ENCODE data around the gene MBTPS1.

MBTPS1 gene

DNA sequence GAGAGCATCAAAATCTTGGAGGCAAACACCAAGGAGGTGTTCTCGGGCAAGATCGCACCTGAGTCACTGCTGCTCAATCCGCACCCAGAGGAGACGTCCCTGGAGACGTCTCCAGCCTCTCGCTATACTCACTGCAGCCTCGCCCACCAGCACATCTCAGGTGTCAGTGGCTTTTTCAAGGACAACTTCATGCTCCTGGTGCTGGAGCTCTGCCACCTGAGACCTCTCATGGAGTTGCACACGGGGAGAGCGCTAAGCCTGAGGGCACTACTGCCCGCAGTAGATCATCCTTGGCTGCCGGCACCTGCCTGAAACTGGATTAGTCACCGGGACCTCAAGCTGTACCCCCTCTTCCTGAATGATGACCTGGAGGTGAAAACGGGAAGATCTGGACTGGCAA, 2.6 kb upstream of the MBTPS1 start:
- TF ChIP-seq GATA2 (IDR thresholded peaks at IDR 0.05; ENCODE audit: low read depth, low read length), result no peak
- no peak for TF ChIP-seq GATA3 (IDR thresholded peaks at IDR 0.05; ENCODE audit: low read depth, low read length)

DNA sequence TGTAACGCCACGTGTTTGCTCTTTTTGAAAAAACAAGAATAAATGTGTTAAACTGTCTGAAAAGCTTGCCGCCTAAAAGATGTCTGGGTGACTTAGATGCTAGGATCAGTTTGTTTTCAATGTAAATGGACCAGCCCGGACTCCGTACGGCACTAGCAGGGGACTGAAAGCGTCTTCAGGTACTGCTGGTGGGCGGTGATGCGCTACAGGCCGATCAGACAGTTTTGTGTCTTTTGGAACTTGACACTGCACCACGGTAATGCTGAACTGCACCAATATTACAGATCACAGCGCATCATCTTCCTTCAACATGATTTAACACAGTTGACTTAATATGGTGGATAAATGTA, 727 bp upstream of the MBTPS1 start:
- no peak for TF ChIP-seq GATA3 (IDR thresholded peaks at IDR 0.05; ENCODE audit: low read depth, low read length)

DNA sequence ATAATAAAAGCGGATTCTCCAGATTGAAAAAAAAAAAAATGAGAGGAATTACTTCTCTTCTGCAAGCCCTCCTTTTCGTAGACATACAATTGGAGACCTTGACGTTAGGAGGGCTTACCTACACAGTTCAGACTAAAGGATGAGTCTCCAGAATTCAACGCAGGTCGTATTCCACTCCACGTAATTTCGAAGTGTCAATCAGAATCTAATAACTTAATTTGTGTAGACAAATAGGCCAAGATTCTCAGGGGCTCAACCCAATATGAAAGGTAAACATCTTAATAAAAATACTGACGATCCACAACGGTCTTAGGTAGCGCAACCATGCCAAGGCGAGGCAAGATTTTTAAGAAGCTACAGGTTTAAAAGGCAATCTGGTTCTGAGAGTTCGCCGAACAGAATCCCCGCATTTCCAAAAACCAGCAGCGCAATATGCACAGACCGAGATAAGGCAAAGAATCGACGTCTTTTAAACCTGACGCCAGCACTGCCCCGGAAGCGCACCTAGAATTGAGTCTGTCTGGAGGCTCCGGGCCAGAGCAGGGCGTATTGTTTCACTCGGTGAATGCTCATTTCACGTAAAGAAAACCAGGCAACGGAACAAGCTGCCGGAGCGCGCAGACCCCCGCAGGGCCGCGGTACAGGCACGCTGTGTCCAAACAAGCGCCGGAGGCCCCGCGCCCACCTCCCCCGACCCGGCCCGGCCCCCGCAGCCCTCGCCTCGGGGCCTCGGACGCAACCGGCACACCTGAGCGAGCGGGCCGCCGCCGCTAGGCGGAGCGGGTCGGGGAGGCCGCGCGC, 623 bp downstream of the MBTPS1 start:
- no peak for TF ChIP-seq GATA2 (IDR thresholded peaks at IDR 0.05; ENCODE audit: low read depth, low read length)

DNA sequence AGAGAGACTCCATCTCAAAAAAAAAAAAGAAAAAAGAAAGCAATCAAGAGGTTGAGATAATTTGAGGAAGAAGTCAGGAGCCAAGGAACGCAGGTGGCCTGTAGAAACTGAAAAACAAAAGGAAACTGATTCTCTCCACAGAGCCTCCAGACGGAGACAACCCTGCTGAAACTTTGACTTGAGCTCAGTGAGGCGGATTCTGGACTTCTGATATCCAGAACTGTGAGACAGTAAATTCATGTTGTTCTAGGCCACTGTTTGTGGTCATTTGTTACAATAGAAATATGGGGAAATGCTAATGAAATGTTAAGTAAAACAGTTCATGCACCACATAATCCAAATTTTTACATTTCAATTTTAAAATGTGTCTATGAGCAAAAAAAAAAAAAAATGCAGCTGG, 5.2 kb downstream of the MBTPS1 start:
- TF ChIP-seq GATA3 (IDR thresholded peaks at IDR 0.05; ENCODE audit: low read depth, low read length), result no peak
- TF ChIP-seq GATA2 (IDR thresholded peaks at IDR 0.05; ENCODE audit: low read depth, low read length), result no peak

DNA sequence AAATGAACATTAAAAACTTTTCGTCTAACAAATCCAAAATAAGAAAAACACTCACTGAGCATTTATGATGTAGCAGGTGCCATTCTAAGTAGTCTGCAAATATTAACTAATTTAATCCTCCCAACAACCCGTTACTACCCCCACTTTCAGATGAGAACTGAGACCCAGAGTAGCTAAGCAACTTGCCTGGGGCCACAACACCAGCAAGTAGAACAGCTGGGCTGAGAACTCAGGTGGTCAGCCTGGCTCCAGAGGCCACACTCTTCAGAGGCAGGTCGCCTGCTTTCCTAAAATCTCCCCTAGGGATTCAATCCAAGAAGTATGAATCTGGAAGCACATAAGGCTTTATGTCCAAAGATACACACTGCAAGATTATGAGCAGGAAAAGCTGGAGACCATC, 6.2 kb downstream of the MBTPS1 start:
- TF ChIP-seq GATA3 (IDR thresholded peaks at IDR 0.05; ENCODE audit: low read depth, low read length) (no peak), GATA2 (IDR thresholded peaks at IDR 0.05; ENCODE audit: low read depth, low read length) (no peak)

DNA sequence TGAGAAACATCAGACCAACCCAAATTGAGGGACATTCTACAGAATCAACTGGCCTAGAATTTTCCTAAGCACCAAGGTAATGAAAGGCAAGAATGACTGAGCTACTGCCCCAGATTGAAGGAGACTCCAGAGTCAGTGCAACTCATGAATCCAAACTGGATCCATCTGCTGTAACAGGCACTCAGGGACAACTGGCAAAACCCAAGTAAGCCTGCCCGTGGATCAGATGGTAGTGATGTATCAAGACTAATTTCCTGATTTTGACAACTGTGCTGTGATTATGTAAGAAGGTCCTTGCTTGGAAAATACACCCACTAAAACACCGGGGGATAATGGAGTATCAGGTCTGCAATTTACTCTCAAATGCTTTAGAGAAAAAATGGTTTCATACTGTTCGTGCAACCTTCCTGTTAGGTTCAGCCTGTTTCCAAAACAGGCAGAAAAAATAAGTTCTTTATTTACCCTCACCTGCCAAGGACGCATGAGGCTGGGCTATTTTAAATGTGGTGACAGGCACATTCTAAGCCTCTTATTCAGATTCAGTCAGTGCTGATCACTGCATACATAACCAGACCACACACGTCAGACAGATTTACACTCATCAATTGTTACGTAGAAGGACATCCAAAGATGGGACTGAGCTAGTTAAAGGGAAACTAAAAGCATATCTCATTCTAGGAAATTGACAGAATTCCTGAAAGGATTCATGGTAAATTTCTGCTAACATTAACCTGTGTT, 7.0 kb downstream of the MBTPS1 start:
- TF ChIP-seq GATA2 (IDR thresholded peaks at IDR 0.05; ENCODE audit: low read depth, low read length), result no peak
- no peak for TF ChIP-seq GATA3 (IDR thresholded peaks at IDR 0.05; ENCODE audit: low read depth, low read length)

DNA sequence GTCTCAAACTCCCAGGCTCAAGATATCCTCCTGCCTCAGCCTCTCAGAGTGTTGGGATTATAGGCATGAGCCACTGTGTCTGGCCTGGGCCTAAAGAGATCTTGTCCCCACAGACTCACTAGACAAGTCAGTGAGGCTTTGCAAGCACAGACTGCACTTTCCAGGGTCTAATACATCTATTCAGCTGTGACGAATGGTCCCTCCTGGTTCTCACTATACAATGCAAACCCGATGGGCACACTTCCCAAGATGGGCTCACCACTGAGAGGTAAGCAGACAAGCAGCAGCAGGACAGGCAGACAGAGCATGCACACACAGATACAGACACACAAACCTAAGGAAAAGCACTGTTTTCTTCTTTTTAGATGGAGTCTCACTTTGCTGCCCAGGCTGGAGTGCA, 8.8 kb downstream of the MBTPS1 start:
- no peak for TF ChIP-seq GATA3 (IDR thresholded peaks at IDR 0.05; ENCODE audit: low read depth, low read length)
- TF ChIP-seq GATA2 (IDR thresholded peaks at IDR 0.05; ENCODE audit: low read depth, low read length), result no peak

DNA sequence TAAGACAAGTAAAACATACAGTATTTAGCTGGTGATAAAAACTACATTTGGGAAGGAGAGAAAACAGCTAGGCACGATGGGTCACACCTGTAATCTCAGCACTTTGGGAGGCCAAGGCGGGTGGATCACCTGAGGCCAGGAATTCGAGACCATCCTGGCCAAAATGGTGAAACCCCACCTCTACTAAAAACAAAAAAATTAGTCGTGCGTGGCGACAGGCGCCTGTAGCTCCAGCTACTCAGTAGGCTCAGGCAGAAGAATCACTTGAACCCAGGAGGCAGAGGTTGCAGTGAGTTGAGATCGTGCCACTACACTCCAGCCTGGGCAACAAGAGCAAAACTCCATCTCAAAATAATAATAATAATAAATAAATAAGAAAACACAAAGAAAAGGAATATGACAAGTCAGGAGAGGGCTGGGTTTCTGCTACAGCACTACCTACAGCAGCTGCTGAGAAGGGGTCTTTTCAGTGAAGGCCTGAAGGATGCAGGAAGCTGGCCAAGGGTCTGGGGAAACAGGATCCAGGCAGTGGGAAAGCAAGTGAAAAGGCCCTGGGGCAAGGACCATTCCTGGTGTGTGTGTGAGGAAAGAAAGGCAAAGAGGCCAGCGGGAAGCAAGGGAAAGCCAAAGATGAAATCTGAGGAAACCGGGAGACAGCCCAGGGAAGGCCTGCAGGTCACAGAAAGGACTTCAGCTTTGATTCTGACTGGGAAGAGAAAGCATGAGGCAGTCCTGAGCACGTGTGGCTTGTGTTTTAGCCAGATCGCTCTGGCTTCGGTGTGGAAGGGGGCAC, 10.6 kb downstream of the MBTPS1 start:
- TF ChIP-seq GATA2 (IDR thresholded peaks at IDR 0.05; ENCODE audit: low read depth, low read length) (no peak), GATA3 (IDR thresholded peaks at IDR 0.05; ENCODE audit: low read depth, low read length) (no peak)

DNA sequence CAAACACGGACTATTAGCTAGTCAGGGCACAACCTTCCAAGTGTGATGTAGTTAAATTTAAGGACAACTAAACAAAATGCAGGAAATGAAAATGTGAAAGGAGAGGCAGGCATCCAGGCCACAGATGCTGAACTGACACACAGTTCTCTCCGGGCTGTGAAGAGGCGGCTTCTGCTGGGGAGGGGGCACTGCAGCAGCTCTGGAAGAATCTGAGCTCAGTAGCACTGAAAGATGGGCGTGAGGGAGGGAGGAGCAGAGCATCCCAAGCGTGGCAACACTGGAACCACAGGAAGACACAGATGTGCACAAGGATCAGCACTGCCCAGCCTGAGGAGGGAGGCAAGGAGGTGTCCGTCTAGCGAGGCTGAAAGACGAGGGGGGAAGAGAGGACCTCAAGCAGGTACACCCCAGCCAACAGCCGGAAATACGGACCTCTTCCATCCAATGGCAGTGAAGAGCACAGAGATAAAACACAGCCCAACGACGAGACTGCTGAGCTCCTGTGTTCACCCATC, 11.4 kb downstream of the MBTPS1 start:
- TF ChIP-seq GATA2 (IDR thresholded peaks at IDR 0.05; ENCODE audit: low read depth, low read length) (no peak), GATA3 (IDR thresholded peaks at IDR 0.05; ENCODE audit: low read depth, low read length) (no peak)

DNA sequence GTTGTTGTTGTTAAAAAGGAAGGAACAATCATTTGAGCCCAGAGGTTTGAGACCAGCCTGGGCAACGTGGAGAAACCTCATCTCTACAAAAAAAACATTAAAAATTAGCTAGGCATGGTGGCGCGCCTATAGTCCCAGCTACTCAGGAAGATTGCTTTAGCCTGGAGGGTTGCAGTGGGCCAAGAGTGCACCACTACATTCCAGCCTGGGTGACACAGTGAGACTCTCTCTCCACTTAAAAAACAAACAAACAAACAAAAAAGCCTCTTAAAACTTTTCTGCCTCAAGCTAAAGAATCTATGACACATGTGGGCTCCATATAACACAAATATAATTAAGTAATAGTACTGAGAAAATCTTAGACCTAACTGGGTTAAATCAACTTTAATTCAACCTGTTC, 12.5 kb downstream of the MBTPS1 start:
- no peak for TF ChIP-seq GATA3 (IDR thresholded peaks at IDR 0.05; ENCODE audit: low read depth, low read length)
- TF ChIP-seq GATA2 (IDR thresholded peaks at IDR 0.05; ENCODE audit: low read depth, low read length), result no peak

DNA sequence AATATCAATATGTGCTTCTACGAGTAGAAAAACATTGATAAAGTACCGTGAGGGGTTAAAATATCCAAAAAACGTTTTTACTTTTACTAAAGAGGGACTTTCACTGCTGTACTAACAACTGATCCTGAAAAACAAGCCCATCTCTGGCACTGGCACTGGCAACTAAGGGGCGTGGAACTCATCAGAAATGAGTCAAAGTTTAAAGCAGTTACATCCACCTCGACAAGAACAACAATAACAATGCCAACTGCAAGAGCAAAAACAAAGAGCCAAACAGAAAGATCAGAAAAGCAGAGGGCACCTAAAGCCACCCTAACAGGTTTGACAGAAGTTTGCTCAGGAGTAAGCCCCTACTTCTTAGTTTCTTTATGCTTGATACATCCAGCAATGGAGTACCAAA, 13.1 kb downstream of the MBTPS1 start:
- no peak for TF ChIP-seq GATA2 (IDR thresholded peaks at IDR 0.05; ENCODE audit: low read depth, low read length)
- no peak for TF ChIP-seq GATA3 (IDR thresholded peaks at IDR 0.05; ENCODE audit: low read depth, low read length)

DNA sequence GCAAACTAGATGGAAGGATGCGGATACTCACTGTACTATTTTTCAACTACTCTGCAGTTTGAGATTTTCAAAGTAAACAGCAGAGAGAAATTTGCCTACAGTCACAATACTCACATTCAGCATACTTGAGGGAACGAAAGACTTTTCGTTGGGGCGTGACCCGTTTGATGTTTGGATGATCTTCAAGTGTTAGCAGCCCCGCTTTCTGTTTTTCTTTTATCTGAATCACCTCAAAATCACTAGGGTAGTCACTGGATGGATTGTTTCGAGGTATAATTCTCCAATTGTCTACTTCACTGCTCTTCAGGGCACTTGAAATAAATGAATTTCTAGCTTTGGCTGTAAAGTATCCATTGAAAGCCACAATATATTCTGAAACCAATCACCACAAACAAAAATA, 17.8 kb downstream of the MBTPS1 start:
- no peak for TF ChIP-seq GATA3 (IDR thresholded peaks at IDR 0.05; ENCODE audit: low read depth, low read length)
- no peak for TF ChIP-seq GATA2 (IDR thresholded peaks at IDR 0.05; ENCODE audit: low read depth, low read length)

DNA sequence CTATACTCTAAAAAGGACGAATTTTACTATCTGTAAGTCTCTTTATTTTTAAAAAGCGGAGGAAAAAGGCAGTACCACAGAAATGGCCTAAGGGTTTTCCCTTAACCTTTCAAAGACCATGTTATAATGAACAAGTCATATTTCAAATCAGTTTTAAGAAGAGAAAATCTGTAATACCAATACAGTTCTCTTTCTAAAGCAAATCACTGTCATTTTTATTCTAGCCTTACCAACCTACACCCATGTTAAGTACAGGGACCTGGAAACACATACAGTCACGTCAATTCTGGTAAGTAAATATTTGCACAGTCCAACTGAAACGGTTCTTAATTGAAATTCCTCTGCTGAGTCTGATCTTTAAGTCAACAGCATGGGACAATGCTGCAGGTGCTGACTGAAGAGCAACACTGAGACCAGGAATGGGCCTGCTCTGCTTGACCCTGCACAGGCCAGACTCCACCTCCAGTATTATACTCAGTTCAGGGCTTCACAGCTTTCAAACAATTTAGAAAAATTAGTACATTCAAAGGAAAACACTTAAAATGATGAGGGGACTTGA, 20.2 kb downstream of the MBTPS1 start:
- TF ChIP-seq GATA2 (IDR thresholded peaks at IDR 0.05; ENCODE audit: low read depth, low read length), result no peak
- no peak for TF ChIP-seq GATA3 (IDR thresholded peaks at IDR 0.05; ENCODE audit: low read depth, low read length)

DNA sequence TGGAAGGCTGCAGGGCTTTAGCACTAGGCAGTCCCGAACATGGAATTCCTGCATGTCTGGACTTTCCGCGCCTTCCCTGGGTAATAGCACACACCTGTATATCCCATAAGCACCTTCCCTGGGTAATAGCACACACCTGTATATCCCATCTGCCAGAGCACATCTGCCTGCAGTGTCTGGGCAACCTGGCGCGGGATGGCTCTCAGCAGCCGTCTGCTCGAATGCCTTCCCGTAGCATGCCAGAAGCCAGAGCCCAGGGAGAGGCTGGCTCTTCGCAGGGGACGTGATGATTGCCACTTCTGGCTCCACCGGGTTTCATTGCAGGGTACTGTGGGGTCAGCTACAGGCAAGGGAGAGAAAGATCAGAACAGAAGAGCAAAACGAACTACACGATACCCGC, 21.3 kb downstream of the MBTPS1 start:
- TF ChIP-seq GATA3 (IDR thresholded peaks at IDR 0.05; ENCODE audit: low read depth, low read length) (no peak), GATA2 (IDR thresholded peaks at IDR 0.05; ENCODE audit: low read depth, low read length) (no peak)

Measured in SH-SY5Y (cell line).